A673 (cell line): ENCODE data around the gene PCARE.

Experiments used
- CTCF ChIP-seq: fragments of 300-800, 200-600 bp; sonication (generic); conservative IDR thresholded peaks from 2 replicates; pipeline ENCODE4 v1.5.1; 2017; ENCODE audit warnings: low read depth, mild to moderate bottlenecking, antibody characterized with exemption, low read length, moderate library complexity, mixed read lengths
- EZH2 ChIP-seq: fragments of 200-600 bp; sonication (generic); IDR thresholded peaks from 2 replicates; pipeline ENCODE4 v1.6.1; 2017; ENCODE audit warnings: borderline replicate concordance, low read depth, mild to moderate bottlenecking, mixed read lengths, antibody characterized with exemption, low read length; ENCODE audit not compliant: poor library complexity, severe bottlenecking

DNA sequence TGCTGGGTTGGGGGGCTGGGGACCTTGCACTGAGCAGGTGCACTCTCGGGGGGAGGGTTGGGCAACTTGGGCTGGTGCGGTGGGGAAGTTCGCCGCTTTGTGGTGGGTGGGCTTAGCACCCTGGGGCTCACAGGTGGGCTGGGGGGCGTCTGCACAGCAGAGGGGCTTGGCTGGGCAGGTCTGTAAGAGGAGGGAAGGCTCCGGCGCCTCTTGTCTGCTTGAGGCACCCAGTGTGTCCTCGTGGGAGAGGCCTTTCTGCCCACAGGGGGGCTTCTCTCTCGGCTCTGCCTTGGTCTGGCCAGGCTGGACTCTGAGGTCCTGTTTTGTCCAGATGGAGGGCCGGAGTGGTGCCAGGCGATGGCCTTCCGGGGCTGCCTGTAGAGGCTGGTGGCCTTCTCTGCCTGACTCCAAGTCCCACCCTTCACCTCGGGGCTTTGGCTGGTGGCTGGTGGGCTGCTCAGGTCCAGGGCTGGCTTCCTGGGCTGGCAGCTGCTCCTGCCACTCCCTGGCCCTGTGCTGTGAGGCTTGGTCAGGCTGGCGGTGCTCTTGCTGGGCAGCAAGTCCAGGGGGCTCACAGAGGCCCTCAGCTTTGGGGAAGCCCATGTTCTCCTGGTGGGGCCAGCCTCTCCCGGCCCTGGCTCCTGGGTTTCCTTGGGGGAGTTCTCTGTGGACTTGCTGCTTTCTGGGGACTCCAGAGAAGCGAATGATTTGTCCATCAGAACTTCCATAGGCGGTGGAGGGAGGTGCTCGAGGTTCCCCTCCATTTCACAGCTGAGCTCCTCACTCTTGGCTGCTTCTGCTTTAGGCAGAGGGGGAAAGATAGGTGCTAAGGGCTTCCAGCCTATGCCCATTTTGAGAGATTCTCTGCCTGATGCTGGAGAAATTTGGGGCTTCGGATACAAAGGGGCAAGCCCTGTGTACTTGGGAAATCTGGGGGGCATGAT is 3.0 kb downstream of the PCARE start:
- no peak for TF ChIP-seq CTCF
- TF ChIP-seq EZH2: no peak
